ENCODE measurements around the gene SERPINA6. TPM values are rescaled to one million over a fixed set of nuclear protein-coding genes. Genes with fewer than 3 reads are reported as not detected.

SERPINA6 gene
- total and polyA plus RNA-seq, 2 donors (not counting 1 experiment from before 2014, with no cell fraction given) = not detected

- intact Hi-C loops (cut with micrococcal nuclease) = no loop called here
- no peaks in the 10 kb centered on the region for H3K36me3 ChIP-seq (replicated peaks in 1 of 2; ENCODE audit: control extremely low read depth in 1 of 2, control insufficient read depth in 1 of 2, extremely low read depth in 1 of 2, insufficient read depth in 2 of 2, low read length in 1 of 2)
- no CpG with 5 or more reads among the region's 2 CpGs for WGBS (ENCODE audit: insufficient coverage)
Observed at GRCh38 chr14:94338023-94338422, 14.9 kb upstream of the SERPINA6 start.

GRCh38 chr14:94337274-94337673, 14.1 kb upstream of the SERPINA6 start:
- Histone ChIP-seq H3K36me3 (replicated peaks in 1 of 2; ENCODE audit: control extremely low read depth in 1 of 2, control insufficient read depth in 1 of 2, extremely low read depth in 1 of 2, insufficient read depth in 2 of 2, low read length in 1 of 2) (no peaks in the 10 kb centered on the region), H3K27me3 (replicated peaks in 1 of 4; ENCODE audit: control extremely low read depth in 1 of 4, control insufficient read depth in 3 of 4, insufficient read depth in 4 of 4, low read length in 3 of 4) (no peaks in the 10 kb centered on the region), H4K20me1 (ENCODE audit: control insufficient read depth, insufficient read depth, low read length, poor library complexity, severe bottlenecking) (no peaks in the 10 kb centered on the region), H3K9me3 (ENCODE audit: control extremely low read depth in 1 of 3, control insufficient read depth in 2 of 3, insufficient read depth in 1 of 3, low read length in 2 of 3) (no peaks in the 10 kb centered on the region), H3K27ac (ENCODE audit: low read length in 2 of 2) (no peak overlapping the region), H3K9ac (ENCODE audit: low read length) (no peak overlapping the region), H2AFZ (ENCODE audit: insufficient read depth, low read depth, low read length, poor library complexity, severe bottlenecking) (no peak overlapping the region), H3K4me3 (ENCODE audit: control extremely low read depth in 1 of 5, extremely low read depth in 1 of 5, insufficient read depth in 1 of 5, low read depth in 2 of 5, low read length in 4 of 5) (no peak overlapping the region), H3K4me2 (replicated peaks; ENCODE audit: low read depth, low read length, poor library complexity, severe bottlenecking) (no peak overlapping the region), H3K79me2 (ENCODE audit: control insufficient read depth, insufficient read depth, low read length) (no peaks in the 10 kb centered on the region), H3K4me1 (ENCODE audit: control insufficient read depth in 2 of 2, insufficient read depth in 2 of 2, low read length in 2 of 2) (no peaks in the 10 kb centered on the region)
- intact Hi-C loops (cut with micrococcal nuclease) = no loop called here
- Mint-ChIP-seq H3K4me1 (peaks cover 4% of the 10 kb centered on the region), H3K27ac (no peak overlapping the region), H3K9me3 (ENCODE audit: insufficient read depth) (no peaks in the 10 kb centered on the region), H3K27me3 (peaks cover 16% of the 10 kb centered on the region), H3K4me3 (no peak overlapping the region)
- ChIA-PET CTCF (no interaction called here), POLR2A (no interaction called here)
- ATAC-seq (ENCODE audit: low read depth) = no peak
- 72% methylated on average over 2 of the region's 6 CpGs for WGBS (ENCODE audit: insufficient coverage)
- DNase-seq = no peak
- TF ChIP-seq, protein P1, sequence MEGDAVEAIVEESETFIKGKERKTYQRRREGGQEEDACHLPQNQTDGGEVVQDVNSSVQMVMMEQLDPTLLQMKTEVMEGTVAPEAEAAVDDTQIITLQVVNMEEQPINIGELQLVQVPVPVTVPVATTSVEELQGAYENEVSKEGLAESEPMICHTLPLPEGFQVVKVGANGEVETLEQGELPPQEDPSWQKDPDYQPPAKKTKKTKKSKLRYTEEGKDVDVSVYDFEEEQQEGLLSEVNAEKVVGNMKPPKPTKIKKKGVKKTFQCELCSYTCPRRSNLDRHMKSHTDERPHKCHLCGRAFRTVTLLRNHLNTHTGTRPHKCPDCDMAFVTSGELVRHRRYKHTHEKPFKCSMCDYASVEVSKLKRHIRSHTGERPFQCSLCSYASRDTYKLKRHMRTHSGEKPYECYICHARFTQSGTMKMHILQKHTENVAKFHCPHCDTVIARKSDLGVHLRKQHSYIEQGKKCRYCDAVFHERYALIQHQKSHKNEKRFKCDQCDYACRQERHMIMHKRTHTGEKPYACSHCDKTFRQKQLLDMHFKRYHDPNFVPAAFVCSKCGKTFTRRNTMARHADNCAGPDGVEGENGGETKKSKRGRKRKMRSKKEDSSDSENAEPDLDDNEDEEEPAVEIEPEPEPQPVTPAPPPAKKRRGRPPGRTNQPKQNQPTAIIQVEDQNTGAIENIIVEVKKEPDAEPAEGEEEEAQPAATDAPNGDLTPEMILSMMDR (IDR thresholded peaks at IDR 0.05) = no peak
- TF ChIP-seq EZH2 (IDR thresholded peaks at IDR 0.05; ENCODE audit: borderline replicate concordance, insufficient read depth, low read depth, low read length, poor library complexity, severe bottlenecking) = no peak

More at GRCh38 chr14:94338023-94338422, 14.9 kb upstream of the SERPINA6 start:
- no peak overlapping the region for H3K27ac ChIP-seq (ENCODE audit: low read length in 2 of 2)
- Mint-ChIP-seq H3K27ac (no peak overlapping the region), H3K27me3 (peaks cover 16% of the 10 kb centered on the region), H3K9me3 (ENCODE audit: insufficient read depth) (no peaks in the 10 kb centered on the region), H3K4me3 (no peak overlapping the region), H3K4me1 (peaks cover 8% of the 10 kb centered on the region)
- POLR2A ChIA-PET = no interaction called here
- H3K79me2 ChIP-seq (ENCODE audit: control insufficient read depth, insufficient read depth, low read length) = no peaks in the 10 kb centered on the region
- H2AFZ ChIP-seq (ENCODE audit: insufficient read depth, low read depth, low read length, poor library complexity, severe bottlenecking) = no peak overlapping the region
- no peak overlapping the region for H3K4me3 ChIP-seq (ENCODE audit: control extremely low read depth in 1 of 5, extremely low read depth in 1 of 5, insufficient read depth in 1 of 5, low read depth in 2 of 5, low read length in 4 of 5)
- H3K27me3 ChIP-seq (replicated peaks in 1 of 4; ENCODE audit: control extremely low read depth in 1 of 4, control insufficient read depth in 3 of 4, insufficient read depth in 4 of 4, low read length in 3 of 4) = no peaks in the 10 kb centered on the region
- H3K4me1 ChIP-seq (ENCODE audit: control insufficient read depth in 2 of 2, insufficient read depth in 2 of 2, low read length in 2 of 2) = no peaks in the 10 kb centered on the region
- CTCF ChIA-PET = no interaction called here
- no peak overlapping the region for H3K9ac ChIP-seq (ENCODE audit: low read length)
- ATAC-seq (ENCODE audit: low read depth) = no peak
- H3K4me2 ChIP-seq (replicated peaks; ENCODE audit: low read depth, low read length, poor library complexity, severe bottlenecking) = no peak overlapping the region
- no peaks in the 10 kb centered on the region for H3K9me3 ChIP-seq (ENCODE audit: control extremely low read depth in 1 of 3, control insufficient read depth in 2 of 3, insufficient read depth in 1 of 3, low read length in 2 of 3)
- H4K20me1 ChIP-seq (ENCODE audit: control insufficient read depth, insufficient read depth, low read length, poor library complexity, severe bottlenecking) = no peaks in the 10 kb centered on the region
- DNase-seq = no peak
- TF ChIP-seq, protein P1 (IDR thresholded peaks at IDR 0.05) = no peak
- no peak for TF ChIP-seq EZH2 (IDR thresholded peaks at IDR 0.05; ENCODE audit: borderline replicate concordance, insufficient read depth, low read depth, low read length, poor library complexity, severe bottlenecking)

Measured in B cell (primary cell).